Mesenchymal stem cell (in vitro differentiated cells and primary cell): ENCODE results near the gene EEPD1.

Experiments used
- DNase-seq: peaks from one replicate; pipeline ENCODE4 v3.0.0-alpha.2; 2013
- H2AFZ ChIP-seq: one replicate; pipeline ENCODE4 v1.6.1; 2013; ENCODE audit warnings: low read depth, mild to moderate bottlenecking, control low read depth, inconsistent platforms, low read length, moderate library complexity
- H2AK5ac ChIP-seq: 2 replicates; pipeline ENCODE4 v1.6.1; 2013; ENCODE audit warnings: low read length, moderate library complexity, mild to moderate bottlenecking, inconsistent platforms; ENCODE audit not compliant: severe bottlenecking
- H2BK120ac ChIP-seq: one replicate; pipeline ENCODE4 v1.6.1; 2013; ENCODE audit warnings: low read depth, mild to moderate bottlenecking, inconsistent platforms, low read length, moderate library complexity
- H2BK12ac ChIP-seq, 2 experiments: one replicate each; pipeline ENCODE4 v1.6.1; 2013; ENCODE audit warnings: inconsistent platforms in 2 of 2, low read length in 2 of 2, mild to moderate bottlenecking in 2 of 2, moderate library complexity in 2 of 2, control low read depth in 1 of 2
- H2BK15ac ChIP-seq: one replicate; pipeline ENCODE4 v1.6.1; 2013; ENCODE audit warnings: mild to moderate bottlenecking, low read depth, inconsistent platforms; ENCODE audit not compliant: poor library complexity, severe bottlenecking
- H2BK5ac ChIP-seq: 2 replicates; pipeline ENCODE4 v1.6.1; 2013; ENCODE audit warnings: low read depth, mild to moderate bottlenecking, low read length, control low read depth, inconsistent platforms; ENCODE audit not compliant: poor library complexity, severe bottlenecking
- H3K14ac ChIP-seq, 2 experiments: one replicate each; pipeline ENCODE4 v1.6.1; 2013; ENCODE audit warnings: inconsistent platforms in 2 of 2, low read length in 2 of 2, control low read depth in 1 of 2, mild to moderate bottlenecking in 1 of 2, moderate library complexity in 1 of 2
- H3K18ac ChIP-seq, 2 experiments: one replicate each; pipeline ENCODE4 v1.6.1; 2013; ENCODE audit warnings: inconsistent platforms in 2 of 2, low read length in 2 of 2, control low read depth in 1 of 2, low read depth in 1 of 2, mild to moderate bottlenecking in 1 of 2
- H3K23ac ChIP-seq, 2 experiments: one replicate each; pipeline ENCODE4 v1.6.1; 2013; ENCODE audit warnings: inconsistent platforms in 2 of 2, low read length in 2 of 2, mild to moderate bottlenecking in 2 of 2, moderate library complexity in 2 of 2, control low read depth in 1 of 2
- H3K27ac ChIP-seq: 2 replicates; pipeline ENCODE4 v1.5.1; 2013; ENCODE audit warnings: mild to moderate bottlenecking, moderate library complexity, low read length, control low read depth, inconsistent platforms; ENCODE audit not compliant: poor library complexity, severe bottlenecking
- H3K27me3 ChIP-seq, 2 experiments: 2 replicates each; pipeline versions ENCODE4 v1.6.1 to v1.7.0; 2013; ENCODE audit warnings: low read length in 2 of 2, mild to moderate bottlenecking in 2 of 2, moderate library complexity in 2 of 2, control low read depth in 1 of 2, inconsistent platforms in 1 of 2; ENCODE audit not compliant: control insufficient read depth in 1 of 2, insufficient read depth in 1 of 2
- H3K36me3 ChIP-seq, 2 experiments: 2 replicates each; pipeline versions ENCODE4 v1.6.1 to v1.7.0; 2013; ENCODE audit warnings: low read length in 2 of 2, control low read depth in 1 of 2, inconsistent platforms in 1 of 2, low read depth in 1 of 2, mild to moderate bottlenecking in 1 of 2; ENCODE audit not compliant: insufficient read depth in 2 of 2, control insufficient read depth in 1 of 2
- H3K4ac ChIP-seq, 2 experiments: one replicate each; pipeline ENCODE4 v1.6.1; 2013; ENCODE audit warnings: inconsistent platforms in 2 of 2, low read length in 2 of 2, mild to moderate bottlenecking in 2 of 2, moderate library complexity in 2 of 2, control low read depth in 1 of 2, low read depth in 1 of 2
- H3K4me1 ChIP-seq: 2 replicates; pipeline ENCODE4 v1.6.1; 2013; ENCODE audit warnings: low read depth, low read length, control low read depth; ENCODE audit not compliant: control insufficient read depth, insufficient read depth
- H3K4me2 ChIP-seq: 2 replicates; pipeline ENCODE4 v1.6.1; 2013; ENCODE audit warnings: low read length, mild to moderate bottlenecking, inconsistent platforms; ENCODE audit not compliant: poor library complexity, severe bottlenecking
- H3K4me3 ChIP-seq, 2 experiments: 2 replicates each; pipeline versions ENCODE4 v1.5.1 to v1.7.0; 2013; ENCODE audit warnings: low read length in 2 of 2, mild to moderate bottlenecking in 2 of 2, control low read depth in 1 of 2, low read depth in 1 of 2; ENCODE audit not compliant: insufficient read depth in 1 of 2
- H3K79me1 ChIP-seq: replicated peaks from 2 replicates; pipeline ENCODE4 v1.6.1; 2013; ENCODE audit warnings: mild to moderate bottlenecking, control low read depth, low read length, inconsistent platforms; ENCODE audit not compliant: poor library complexity, severe bottlenecking
- H3K9ac ChIP-seq: 2 replicates; pipeline ENCODE4 v1.7.0; 2013; ENCODE audit warnings: mild to moderate bottlenecking, low read length, moderate library complexity
- H3K9me3 ChIP-seq: 2 replicates; pipeline ENCODE4 v1.7.0; 2013; ENCODE audit warnings: mild to moderate bottlenecking, low read length; ENCODE audit not compliant: control insufficient read depth
- H4K8ac ChIP-seq: one replicate; pipeline ENCODE4 v1.6.1; 2013; ENCODE audit warnings: inconsistent platforms, mild to moderate bottlenecking, low read length, moderate library complexity
- H4K91ac ChIP-seq: one replicate; pipeline ENCODE4 v1.6.1; 2013; ENCODE audit warnings: mild to moderate bottlenecking, low read length, inconsistent platforms
- WGBS: methylation state at CpG from one replicate; pipeline ENCODE4 v1.1.7; 2013; ENCODE audit warnings: mixed read lengths; 5-methylcytosine and 5-hydroxymethylcytosine counted together

The EEPD1 gene

GRCh38 chr7:36141351-36141750 lies 11.7 kb upstream of the EEPD1 start:
- H3K18ac ChIP-seq, result no peak overlapping the region

DNA sequence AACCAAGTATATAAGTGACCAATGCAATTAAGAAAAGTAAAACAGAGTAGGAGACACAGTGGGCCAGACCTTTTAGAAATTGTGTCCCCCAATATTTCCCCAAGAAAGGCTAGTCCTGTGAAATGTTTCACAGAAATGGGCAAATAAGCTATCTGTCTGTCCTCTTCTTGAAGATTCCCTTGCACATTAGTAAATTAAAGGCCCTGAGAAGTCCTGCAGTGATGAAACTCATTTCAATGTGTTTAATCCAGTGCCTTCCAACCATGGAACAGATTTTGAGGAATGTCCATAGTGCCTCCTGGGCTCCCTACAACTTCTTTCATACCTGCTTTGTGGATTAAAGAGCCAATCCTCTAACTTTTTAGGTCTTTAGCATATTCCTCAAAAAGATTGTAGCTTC lies 11.2 kb upstream of the EEPD1 start:
- H2AK5ac ChIP-seq, result no peak overlapping the region
- no peak overlapping the region for H3K4me2 ChIP-seq
- H3K9me3 ChIP-seq, result peaks cover 5% of the 10 kb centered on the region
- DNase-seq, result no peak
- no peak overlapping the region for H3K4me3 ChIP-seq
- no peak overlapping the region for H2BK120ac ChIP-seq
- no peak overlapping the region for H3K23ac ChIP-seq
- no peaks in the 10 kb centered on the region for H3K79me1 ChIP-seq
- no peaks in the 10 kb centered on the region for H3K4me1 ChIP-seq
- H3K18ac ChIP-seq, result no peak overlapping the region
- H2BK15ac ChIP-seq, result no peak overlapping the region
- no peak overlapping the region for H3K4ac ChIP-seq
- H2AFZ ChIP-seq, result no peak overlapping the region
- H3K14ac ChIP-seq, result no peak overlapping the region
- H2BK12ac ChIP-seq, result no peak overlapping the region
- no peak overlapping the region for H4K8ac ChIP-seq
- no peak overlapping the region for H4K91ac ChIP-seq
- H3K27me3 ChIP-seq, result peaks cover 0 to 4% of the 10 kb centered on the region in 2 experiments
- no peaks in the 10 kb centered on the region for H3K36me3 ChIP-seq
- no peak overlapping the region for H2BK5ac ChIP-seq
- no peak overlapping the region for H3K27ac ChIP-seq
- no peak overlapping the region for H3K9ac ChIP-seq

More at GRCh38 chr7:36141351-36141750, 11.7 kb upstream of the EEPD1 start:
- Histone ChIP-seq H3K27ac (no peak overlapping the region), H3K14ac (no peak overlapping the region), H2BK15ac (no peak overlapping the region), H3K4me3 (no peak overlapping the region), H3K36me3 (no peaks in the 10 kb centered on the region), H2BK120ac (no peak overlapping the region), H4K91ac (no peak overlapping the region), H2BK12ac (no peak overlapping the region), H2AFZ (no peak overlapping the region), H3K4me1 (no peaks in the 10 kb centered on the region), H3K4ac (no peak overlapping the region), H3K4me2 (no peak overlapping the region), H2BK5ac (no peak overlapping the region), H4K8ac (no peak overlapping the region), H3K23ac (no peak overlapping the region), H3K79me1 (no peaks in the 10 kb centered on the region), H2AK5ac (no peak overlapping the region), H3K9ac (no peak overlapping the region), H3K27me3 (peaks cover 0 to 4% of the 10 kb centered on the region in 2 experiments), H3K9me3 (peaks cover 5% of the 10 kb centered on the region)
- DNase-seq, result no peak
- WGBS, result no CpG with 5 or more reads among the region's 1 CpG

DNA sequence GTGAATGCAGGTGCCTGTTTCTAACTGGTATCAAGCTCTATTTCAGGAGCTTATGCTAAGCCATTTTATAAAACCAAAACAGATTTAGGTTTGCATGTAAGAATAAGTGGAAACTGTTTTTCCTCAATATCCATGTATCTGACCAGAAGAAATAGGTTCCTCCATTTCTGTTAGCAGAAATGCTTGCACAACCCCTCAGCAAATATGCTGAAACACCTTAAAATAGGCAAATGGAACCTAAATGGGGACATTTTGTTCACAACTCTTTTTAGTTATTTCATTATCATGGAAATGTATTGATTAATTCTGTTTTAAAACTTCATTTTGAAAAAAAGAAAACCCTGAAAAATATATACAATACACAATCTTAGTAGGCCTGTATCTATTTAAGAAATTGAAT lies 8.9 kb upstream of the EEPD1 start:
- no peak overlapping the region for H2AFZ ChIP-seq
- no peak for DNase-seq

GRCh38 chr7:36145686-36146085 lies 7.4 kb upstream of the EEPD1 start:
- Histone ChIP-seq H3K4me3 (no peak overlapping the region), H3K23ac (no peak overlapping the region), H3K9ac (no peak overlapping the region), H2BK5ac (no peak overlapping the region), H3K18ac (no peak overlapping the region), H2BK12ac (no peak overlapping the region), H2AK5ac (no peak overlapping the region), H2AFZ (no peak overlapping the region), H3K4me2 (no peak overlapping the region), H2BK120ac (no peak overlapping the region), H4K8ac (no peak overlapping the region), H3K79me1 (no peaks in the 10 kb centered on the region), H3K4me1 (no peaks in the 10 kb centered on the region), H4K91ac (no peak overlapping the region), H3K14ac (no peak overlapping the region), H3K36me3 (no peaks in the 10 kb centered on the region), H3K9me3 (peaks cover 12% of the 10 kb centered on the region), H2BK15ac (no peak overlapping the region), H3K27ac (no peak overlapping the region), H3K4ac (no peak overlapping the region), H3K27me3 (no peaks in the 10 kb centered on the region)
- DNase-seq, result no peak
- WGBS, result 95% methylated on average over 1 of the region's 1 CpG

More for the DNA sequence above, 8.9 kb upstream of the EEPD1 start:
- Histone ChIP-seq H2BK5ac (no peak overlapping the region), H3K4me2 (no peak overlapping the region), H2BK15ac (no peak overlapping the region), H2BK12ac (no peak overlapping the region), H2AK5ac (no peak overlapping the region), H3K27me3 (no peaks in the 10 kb centered on the region), H3K27ac (no peak overlapping the region), H3K79me1 (no peaks in the 10 kb centered on the region), H3K18ac (no peak overlapping the region), H4K91ac (no peak overlapping the region), H2BK120ac (no peak overlapping the region), H3K4me1 (no peaks in the 10 kb centered on the region), H3K23ac (no peak overlapping the region), H3K9ac (no peak overlapping the region), H3K4me3 (no peak overlapping the region), H4K8ac (no peak overlapping the region), H3K4ac (no peak overlapping the region), H3K36me3 (no peaks in the 10 kb centered on the region), H3K9me3 (peaks cover 12% of the 10 kb centered on the region), H3K14ac (no peak overlapping the region)
